ENCODE measurements around the gene CCDC196.

The CCDC196 gene

GRCh38 chr14:66511849-66512248 is 25.7 kb downstream of the CCDC196 start:
- TF ChIP-seq CTCF (IDR thresholded peaks at IDR 0.05; ENCODE audit: low read depth, low read length) = no peak
- Histone ChIP-seq H3K9me3 (no peaks in the 10 kb centered on the region), H3K27me3 (no peaks in the 10 kb centered on the region), H3K4me1 (no peaks in the 10 kb centered on the region), H3K36me3 (no peaks in the 10 kb centered on the region), H3K4me3 (ENCODE audit: low read depth, low read length) (no peak overlapping the region)
- no peak for DNase-seq

DNA sequence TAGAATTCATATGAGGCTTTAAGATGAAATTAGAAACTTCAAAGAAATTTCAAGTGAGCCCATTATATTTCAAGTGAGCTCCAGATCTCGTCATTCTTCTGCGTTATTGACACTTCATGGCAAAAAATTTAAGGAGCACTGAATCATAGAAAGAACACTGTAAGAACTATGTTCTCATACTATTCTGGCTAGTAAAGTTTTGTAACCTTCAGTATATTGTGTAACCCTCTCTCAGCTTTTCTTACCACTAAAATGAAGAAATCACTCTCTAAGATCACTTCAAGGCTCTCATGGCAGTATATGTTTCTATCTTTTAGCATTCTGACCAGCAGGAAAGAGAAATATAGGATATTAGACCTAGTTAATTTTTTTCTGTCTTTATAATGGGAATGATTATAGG is 28.0 kb downstream of the CCDC196 start:
- TF ChIP-seq CTCF (IDR thresholded peaks at IDR 0.05; ENCODE audit: low read depth, low read length) = no peak
- Histone ChIP-seq H3K36me3 (no peaks in the 10 kb centered on the region), H3K4me1 (no peaks in the 10 kb centered on the region), H3K27me3 (no peaks in the 10 kb centered on the region), H3K4me3 (ENCODE audit: low read depth, low read length) (no peak overlapping the region), H3K9me3 (no peaks in the 10 kb centered on the region)
- DNase-seq = no peak

GRCh38 chr14:66530526-66530925 is 44.4 kb downstream of the CCDC196 start:
- DNase-seq = no peak
- H3K9me3 ChIP-seq = no peaks in the 10 kb centered on the region
- H3K4me3 ChIP-seq (ENCODE audit: low read depth, low read length) = no peak overlapping the region
- TF ChIP-seq CTCF (IDR thresholded peaks at IDR 0.05; ENCODE audit: low read depth, low read length) = no peak
- no peaks in the 10 kb centered on the region for H3K27me3 ChIP-seq
- H3K4me1 ChIP-seq = no peaks in the 10 kb centered on the region
- H3K36me3 ChIP-seq = no peaks in the 10 kb centered on the region

GRCh38 chr14:66539034-66539433 is 52.9 kb downstream of the CCDC196 start:
- DNase-seq = no peak
- Histone ChIP-seq H3K4me3 (ENCODE audit: low read depth, low read length) (no peak overlapping the region), H3K27me3 (no peaks in the 10 kb centered on the region), H3K9me3 (no peaks in the 10 kb centered on the region), H3K4me1 (peaks cover 3% of the 10 kb centered on the region; the same call in 1 of the 2 replicates), H3K36me3 (no peaks in the 10 kb centered on the region)
- no peak for TF ChIP-seq CTCF (IDR thresholded peaks at IDR 0.05; ENCODE audit: low read depth, low read length)

GRCh38 chr14:66540038-66540437 is 53.9 kb downstream of the CCDC196 start:
- no peak for DNase-seq
- no peaks in the 10 kb centered on the region for H3K36me3 ChIP-seq
- H3K27me3 ChIP-seq = no peaks in the 10 kb centered on the region
- H3K4me1 ChIP-seq = peaks cover 3% of the 10 kb centered on the region; the same call in 1 of the 2 replicates
- H3K9me3 ChIP-seq = no peaks in the 10 kb centered on the region
- no peak overlapping the region for H3K4me3 ChIP-seq (ENCODE audit: low read depth, low read length)
- no peak for TF ChIP-seq CTCF (IDR thresholded peaks at IDR 0.05; ENCODE audit: low read depth, low read length)

GRCh38 chr14:66541627-66542026 is 55.5 kb downstream of the CCDC196 start:
- H3K4me1 ChIP-seq = peaks cover 3% of the 10 kb centered on the region; the same call in 1 of the 2 replicates
- DNase-seq = no peak
- no peak for TF ChIP-seq CTCF (IDR thresholded peaks at IDR 0.05; ENCODE audit: low read depth, low read length)

More at GRCh38 chr14:66541627-66542026, 55.5 kb downstream of the CCDC196 start:
- Histone ChIP-seq H3K36me3 (no peaks in the 10 kb centered on the region), H3K9me3 (no peaks in the 10 kb centered on the region), H3K27me3 (no peaks in the 10 kb centered on the region), H3K4me3 (ENCODE audit: low read depth, low read length) (no peak overlapping the region)

Measured in BE2C (cell line).